GM19468 (cell line): ENCODE results near the gene RABGAP1L.
"Not testable (repeated sequence)": the region's sequence is repeated elsewhere in the genome, so short reads cannot be mapped to it uniquely, and the experiment has no call there.

ENCODE experiments used
- ATAC-seq: cut with Tn5 transposase; IDR thresholded peaks from one replicate; pipeline ENCODE4 v1.9.1; 2021; ENCODE audit warnings: mild to moderate bottlenecking, moderate library complexity, moderate number of reproducible peaks; ENCODE audit not compliant: unreplicated experiment; ENCODE audit errors: extremely low read depth

RABGAP1L gene

DNA sequence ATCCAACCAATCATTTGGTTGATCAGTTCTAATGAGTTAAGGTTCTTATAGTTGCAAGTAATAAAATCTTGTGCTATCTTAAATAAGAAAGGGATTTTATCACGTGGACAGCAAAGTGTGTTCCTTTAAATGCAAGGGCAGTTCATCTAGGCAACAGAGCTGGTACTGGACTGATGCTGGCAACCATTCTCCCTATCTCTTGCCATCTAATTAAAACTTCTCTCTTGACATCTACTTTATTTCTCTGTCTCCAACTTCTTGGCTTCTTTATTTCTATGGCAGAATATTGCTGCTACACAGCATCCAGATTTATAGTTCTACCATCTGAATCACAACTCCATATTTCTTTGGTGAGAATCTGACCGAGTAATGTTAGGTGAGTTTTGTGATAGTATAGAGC is 725.2 kb downstream of the RABGAP1L start:
- no peak for ATAC-seq

DNA sequence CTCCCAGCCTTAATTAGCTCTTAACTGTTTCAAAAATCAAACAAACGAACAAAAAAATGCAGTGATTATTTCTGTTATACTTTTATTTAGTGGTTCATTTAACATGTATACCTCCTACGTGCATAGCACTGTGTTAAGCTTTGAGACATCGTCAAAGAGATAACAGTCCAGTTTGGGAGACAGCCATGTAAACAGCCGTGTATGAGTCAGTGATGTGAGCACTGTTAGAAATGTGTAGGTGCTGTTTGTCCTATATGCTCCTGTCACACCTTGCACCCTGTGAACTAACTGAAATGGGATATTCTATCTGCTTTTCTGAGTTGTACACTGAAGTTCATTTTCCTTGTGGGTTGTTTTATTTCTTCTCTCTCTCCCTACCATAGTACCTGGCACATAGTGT is 730.7 kb downstream of the RABGAP1L start:
- no peak for ATAC-seq

DNA sequence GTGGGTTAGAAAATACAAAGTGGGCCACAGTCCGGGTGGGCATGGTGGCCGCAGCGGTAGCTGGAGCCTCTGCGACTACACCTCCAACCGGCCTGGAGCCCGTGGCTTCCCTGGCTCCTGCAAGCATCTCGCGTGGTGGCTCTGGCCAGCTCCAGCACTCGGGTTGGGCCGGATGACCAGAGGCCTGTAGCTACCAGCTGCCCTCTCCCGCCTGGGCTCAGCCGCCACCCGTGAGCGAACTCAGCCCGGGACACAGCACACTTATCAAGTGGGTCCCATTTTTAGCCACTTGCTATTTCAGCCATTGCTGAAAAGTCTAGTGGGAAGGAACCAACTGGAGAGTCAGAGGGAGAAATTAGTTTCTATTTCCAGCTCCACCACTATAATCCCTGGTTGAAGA is 732.7 kb downstream of the RABGAP1L start:
- no peak for ATAC-seq

DNA sequence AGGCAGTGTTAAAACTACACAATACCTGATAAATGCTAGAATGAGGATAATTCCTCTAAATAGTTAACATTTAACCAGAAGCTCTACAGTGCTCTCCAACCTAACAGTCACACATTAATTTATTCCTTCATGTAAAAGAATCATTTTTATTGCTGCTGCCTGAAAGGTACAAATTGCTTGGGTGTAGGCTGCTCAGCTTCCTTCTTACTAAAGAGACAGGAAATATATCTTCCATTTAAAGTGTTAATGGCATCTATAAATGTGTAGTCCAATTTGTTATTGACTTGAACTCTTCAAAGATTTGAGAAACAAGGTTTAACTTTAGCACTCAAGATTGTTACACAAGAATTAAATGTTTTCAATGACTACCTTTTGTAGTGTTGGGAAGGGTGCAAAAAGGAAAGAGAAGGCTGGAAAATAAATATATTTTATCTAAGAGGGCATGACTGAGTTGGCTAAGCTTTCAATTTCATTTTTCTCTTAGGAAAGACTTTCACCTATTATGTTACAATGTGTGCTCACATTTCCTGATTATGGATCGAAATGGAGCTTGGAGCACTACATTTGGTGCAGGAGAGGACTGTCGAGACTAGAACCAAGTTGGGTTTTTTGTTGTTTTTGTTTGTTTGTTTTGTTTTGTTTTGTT is 734.9 kb downstream of the RABGAP1L start:
- no peak for ATAC-seq

DNA sequence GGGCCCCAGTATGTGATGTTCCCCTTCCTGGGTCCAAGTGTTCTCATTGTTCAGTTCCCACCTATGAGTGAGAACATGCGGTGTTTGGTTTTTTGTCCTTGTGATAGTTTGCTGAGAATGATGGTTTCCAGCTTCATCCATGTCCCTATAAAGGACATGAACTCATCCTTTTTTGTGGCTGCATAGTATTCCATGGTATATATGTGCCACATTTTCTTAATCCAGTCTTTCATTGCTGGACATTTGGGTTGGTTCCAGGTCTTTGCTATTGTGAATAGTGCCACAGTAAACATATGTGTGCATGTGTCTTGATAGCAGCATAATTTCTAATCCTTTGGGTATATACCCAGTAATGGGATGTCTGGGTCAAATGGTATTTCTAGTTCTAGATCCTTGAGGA is 736.3 kb downstream of the RABGAP1L start:
- ATAC-seq = not testable (repeated sequence)

DNA sequence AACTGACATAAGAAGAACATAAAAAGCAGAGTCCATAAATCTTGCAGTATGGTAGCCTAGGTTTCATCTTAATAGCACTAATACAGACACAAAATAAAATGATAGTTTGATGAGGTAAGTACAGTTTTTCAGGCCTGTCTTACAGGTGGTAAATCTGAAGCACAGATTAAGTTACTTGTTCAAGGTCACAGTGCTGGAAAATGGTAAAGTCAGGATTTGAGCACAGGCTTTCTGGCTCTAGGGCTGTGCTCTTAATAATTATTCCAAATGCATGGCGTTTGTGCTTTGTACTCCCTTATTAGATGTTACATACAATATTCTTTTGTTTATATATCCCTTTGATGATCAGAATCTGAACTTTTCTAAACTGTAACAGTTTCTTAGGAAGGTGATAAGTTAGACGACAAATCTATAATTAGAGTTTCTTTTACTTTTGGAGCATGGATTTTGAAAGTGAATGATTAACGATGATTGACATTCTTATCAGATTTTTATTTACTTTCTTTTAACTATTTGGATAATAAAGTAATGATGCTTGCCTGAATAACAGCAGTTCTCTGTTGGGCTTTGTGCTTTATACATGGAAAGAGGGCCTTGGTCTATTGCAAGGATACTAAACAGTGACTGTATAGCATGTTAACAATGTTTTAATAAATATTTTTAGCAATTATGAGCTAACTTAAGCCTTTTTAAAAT is 738.9 kb downstream of the RABGAP1L start:
- ATAC-seq = no peak

DNA sequence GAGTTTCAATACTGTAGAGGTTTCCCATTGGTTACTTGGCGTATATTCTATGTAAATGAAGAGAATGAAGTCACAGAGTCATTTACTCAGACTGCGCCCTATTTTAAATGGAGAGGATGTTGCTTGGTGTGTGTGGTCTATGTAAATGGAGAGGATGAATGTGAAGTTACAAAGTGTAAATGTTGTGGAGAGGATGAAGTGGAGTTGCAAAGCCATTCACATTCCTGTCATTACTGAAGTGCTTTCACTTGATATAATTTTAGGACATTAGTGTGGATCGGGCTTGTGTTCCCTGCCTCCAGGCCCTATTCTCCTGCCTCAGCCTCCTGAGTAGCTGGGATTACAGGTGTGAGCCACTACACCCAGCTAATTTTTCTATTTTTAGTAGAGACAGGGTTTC is 741.0 kb downstream of the RABGAP1L start:
- ATAC-seq = no peak

DNA sequence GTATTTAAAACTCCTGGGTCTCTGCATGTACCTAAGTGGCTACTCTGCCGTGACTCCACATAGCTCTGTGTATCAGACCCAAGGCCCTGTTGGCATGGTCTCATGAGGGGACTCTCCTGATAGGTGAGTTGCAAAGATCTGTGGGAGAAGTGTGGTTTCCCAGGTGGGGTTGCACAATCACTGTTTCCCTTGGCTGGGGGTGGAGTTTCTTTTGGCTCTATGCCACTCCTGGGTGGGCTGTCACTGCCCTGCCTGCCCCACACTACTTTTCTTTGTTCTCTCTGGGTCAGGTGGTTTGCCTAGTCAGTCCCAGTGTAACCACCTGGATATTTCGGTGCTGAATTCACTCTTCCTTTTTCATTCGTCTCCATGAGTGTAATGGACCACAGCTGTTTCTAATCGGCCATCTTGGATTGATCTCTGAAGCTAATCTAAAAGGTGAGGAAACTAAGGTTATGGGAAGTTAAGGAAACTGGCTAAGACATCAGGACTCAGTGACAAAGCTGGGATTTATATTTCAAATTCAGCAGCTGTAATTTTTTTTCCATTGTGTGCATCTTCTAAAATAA is 743.3 kb downstream of the RABGAP1L start:
- no peak for ATAC-seq

DNA sequence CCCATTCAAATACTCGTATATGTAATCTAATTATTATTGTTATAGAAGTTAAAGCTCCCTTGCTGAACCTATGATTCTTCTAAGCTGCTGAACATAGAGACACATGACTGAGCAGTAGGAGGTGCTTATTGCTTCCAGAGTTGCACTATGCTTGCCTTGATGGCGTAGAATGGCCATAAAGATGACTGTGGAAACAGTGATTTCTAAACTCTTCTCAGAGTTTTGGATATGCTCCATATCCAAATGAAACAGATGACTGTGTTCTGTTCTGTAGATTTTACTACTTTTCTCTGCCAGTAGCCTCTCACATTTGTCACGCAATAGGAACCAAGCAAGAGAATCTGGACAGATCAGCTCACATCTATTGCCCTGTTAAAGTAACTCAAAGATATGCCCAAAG is 752.3 kb downstream of the RABGAP1L start:
- ATAC-seq = no peak

DNA sequence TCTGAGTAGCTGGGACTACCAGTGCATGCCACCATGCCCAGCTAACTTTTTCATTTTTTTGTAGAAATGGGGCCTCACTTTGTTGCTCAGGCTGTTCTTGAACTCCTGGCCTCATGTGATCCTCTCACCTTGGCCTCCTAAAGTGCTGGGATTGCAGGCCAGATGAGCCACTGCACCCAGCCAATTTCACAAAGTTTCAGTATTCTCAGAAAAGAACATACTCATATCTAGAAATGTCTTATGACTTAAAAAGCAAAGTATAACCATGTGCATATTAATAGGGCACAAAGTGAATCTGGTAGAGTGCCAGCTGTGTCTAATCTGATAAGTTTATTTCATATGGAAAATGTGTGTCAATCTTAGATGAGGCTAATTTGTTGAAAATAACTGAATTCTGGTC is 752.9 kb downstream of the RABGAP1L start:
- no peak for ATAC-seq

DNA sequence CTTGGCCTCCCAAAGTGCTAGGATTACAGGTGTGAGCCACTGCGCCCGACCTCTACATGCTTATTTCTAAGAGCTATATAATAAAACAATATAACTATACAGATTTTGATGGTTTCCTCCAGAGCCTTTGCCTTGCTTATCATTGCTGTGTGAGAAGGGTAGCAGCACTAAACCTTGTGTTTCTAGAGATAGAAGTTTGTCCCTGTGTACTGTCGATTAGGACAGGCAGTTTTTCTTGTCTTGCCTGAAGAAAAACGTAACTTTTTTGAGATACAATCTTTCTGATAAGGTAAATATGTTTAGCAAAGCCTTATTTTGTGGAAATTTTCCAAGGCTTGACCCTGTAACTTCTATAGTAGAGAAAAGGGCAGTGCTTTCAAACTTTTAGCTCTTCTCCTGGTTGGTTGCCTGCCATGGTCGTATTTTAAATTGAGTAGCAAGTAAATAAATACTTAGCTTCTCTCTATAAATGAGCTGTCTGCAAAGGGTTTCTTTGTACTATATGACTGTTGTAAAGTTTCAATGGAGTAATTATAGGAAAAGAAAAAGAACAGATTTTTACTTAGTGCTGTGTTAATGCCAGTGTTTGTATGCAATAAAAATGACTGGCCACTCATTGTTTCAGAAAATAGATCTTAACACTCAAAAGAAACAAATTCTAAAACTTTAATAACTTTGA is 754.0 kb downstream of the RABGAP1L start:
- ATAC-seq = no peak

DNA sequence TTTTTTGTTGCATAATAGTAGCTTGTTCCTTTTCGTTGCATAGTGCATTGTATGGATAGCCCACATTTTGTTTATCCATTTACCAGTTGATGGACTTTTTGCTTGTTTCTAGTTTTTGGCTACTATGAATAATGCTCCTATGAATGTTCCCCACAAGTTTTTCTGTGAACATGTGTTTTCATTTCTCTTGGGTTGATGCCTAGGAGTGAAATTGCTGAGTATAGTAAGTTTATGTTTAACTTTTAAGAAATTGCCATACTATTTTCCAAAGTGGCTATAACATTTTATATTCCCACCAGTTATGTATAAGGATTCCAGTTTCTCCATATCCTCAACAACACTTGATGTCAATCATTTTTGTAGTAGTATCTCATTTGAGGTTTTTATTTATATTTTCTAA is 755.7 kb downstream of the RABGAP1L start:
- no peak for ATAC-seq

DNA sequence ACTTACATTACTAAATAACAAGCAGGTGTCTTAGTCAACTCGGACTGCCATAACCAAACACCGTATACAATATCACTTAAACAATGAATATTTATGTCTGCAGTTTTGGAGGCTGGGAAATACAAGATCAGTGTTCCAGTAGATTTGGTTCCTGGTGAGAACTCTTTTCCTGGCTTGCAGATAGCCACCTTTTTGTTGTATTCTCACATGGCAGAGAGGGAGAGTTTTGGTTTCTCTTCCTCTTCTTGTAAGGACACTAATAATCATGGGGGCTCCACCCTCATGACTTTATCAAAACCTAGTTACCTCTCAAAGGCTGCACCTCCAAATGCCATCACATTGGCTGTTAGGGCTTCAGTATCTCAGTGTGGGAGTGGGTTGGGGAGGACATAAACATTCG is 757.5 kb downstream of the RABGAP1L start:
- ATAC-seq = no peak

DNA sequence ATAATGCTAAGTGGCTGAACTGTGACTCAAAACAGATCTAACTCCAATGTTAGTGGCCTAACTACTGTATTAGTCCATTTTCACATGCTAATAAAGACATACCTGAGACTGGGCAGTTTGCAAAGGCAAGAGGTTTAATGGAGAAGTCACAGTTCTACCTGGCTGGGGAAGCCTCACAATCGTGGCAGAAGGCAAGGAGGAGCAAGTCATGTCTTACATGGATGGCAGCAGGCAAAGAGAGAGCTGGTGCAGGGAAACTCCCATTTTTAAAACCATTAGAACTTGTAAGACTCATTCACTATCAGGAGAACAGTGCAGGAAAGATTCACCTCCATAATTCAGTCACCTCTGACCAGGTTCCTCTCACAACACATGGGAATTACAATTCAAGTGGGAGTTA is 760.8 kb downstream of the RABGAP1L start:
- no peak for ATAC-seq

DNA sequence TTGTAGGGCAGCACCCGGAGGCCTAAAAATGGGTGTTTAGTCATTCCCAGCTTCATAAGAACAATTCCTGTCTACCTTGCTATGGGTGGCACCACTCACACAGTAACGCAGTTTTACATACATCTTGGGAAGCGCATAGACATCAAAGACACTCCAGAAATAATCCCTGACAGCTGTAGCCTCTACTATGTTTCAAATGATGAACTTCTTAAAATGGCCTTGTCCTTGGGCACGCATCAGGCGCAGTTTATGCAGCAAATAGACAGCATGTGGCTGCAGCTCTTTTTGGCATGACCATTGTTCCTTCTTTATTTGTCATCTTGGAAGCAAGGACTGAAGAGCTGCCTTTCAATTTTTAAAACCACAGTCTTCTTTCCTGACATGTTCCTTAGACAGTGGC is 762.8 kb downstream of the RABGAP1L start:
- ATAC-seq = no peak

DNA sequence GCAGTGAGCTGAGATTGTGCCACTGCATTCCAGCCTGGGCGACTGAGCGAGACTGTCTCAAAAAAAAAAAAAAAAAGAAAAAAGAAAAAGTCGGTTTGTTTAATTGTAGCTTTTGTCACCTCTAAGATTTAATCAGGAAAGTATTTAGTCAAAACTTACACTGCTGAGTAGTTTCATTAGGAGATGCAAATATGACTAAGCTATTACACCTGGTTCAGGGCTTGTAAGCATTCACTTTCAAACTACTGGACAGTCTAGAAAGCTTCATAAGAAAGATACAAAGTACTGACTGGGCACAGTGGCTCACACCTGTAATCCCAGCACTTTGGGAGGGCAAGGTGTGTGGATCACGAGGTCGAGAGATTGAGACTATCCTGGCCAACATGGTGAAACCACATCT is 764.5 kb downstream of the RABGAP1L start:
- ATAC-seq = no peak

DNA sequence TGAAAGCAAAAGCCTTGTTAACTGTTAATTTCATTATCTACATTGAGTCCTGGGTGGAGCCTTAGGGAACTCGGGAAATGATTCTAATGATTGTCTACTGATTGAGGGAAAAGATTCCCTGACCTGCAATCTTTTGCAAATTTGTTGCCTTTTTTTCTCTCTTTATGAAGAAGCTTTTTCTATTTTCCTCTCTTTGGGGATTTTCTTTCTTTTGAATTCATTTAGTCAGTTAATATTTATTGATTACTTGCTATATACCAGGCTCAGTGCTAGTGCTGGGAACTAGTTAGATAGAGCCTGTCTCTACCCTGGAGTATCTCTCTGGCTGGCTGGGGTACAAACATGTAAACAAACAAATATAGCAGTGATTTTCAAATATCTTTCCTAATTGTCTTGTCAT is 769.2 kb downstream of the RABGAP1L start:
- ATAC-seq = no peak

DNA sequence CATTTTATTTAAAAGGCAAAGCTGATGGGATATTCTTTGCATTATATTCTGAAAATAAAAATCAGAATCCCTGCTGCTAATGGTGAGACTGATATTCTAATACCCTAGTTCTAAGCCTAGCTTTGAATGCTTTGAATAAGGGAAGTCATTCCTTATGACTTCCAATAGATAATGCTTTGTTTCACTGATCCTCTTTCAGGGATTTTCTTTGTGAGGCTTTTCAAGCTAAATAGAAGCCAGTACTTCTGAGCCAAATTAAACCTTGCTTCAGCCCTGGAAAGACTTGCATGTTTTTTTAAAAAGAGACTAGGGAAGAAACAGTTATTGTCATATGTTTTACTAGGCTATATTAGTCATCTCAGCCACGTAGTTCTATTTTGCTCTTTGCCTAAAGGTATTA is 771.9 kb downstream of the RABGAP1L start:
- no peak for ATAC-seq

DNA sequence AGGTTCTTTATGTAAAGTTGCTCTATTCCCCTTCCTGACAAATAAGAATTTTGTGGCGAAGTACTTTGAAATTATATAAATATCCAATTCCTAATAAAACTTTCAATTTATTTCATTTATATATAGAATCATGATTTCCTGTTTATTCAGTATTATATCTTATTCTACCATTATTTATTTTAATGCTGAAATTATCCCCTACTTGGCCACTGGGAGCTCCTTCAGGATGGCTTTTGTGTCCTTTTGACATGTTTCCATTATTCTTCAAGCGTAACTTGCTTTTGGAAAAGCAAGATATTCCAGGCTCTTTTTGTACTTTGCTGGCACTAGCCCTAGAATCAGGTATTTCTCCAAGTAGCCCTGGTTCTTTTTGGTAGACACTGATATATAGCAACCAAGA is 773.3 kb downstream of the RABGAP1L start:
- no peak for ATAC-seq

DNA sequence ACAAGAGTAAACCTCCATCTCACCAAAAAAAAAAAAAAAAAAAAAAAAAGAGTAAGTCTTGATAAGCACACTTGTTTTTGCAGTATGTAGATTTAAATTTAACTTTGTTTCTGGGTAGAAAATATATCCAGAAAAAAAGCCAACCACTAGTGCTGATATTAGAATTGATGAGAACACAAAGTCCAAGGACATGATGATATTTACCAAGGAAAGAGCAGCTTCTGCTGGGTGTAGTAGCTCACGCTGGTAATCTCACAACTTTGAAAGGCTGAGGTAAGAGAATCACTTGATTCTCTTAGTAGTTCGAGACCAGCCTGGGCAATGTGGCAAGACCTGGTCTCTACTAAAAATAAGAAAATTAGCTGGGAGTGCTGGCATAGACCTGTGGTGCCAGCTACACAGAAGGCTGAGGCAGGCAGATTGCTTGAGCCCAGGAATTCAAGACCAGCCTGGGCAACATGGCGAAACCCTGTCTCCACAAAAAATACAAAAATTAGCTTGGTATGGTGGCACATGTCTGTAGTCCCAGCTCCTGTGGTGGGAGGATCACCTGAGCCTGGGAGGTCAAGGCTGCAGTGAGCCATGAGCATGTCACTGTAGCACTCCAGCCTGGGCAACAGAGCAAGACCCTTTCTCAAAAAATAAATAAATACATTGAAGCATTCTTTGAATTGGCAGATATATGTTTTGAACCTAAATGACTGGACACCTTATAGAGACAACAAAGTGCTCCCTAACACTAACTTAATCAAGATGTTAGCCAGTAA is 776.8 kb downstream of the RABGAP1L start:
- no peak for ATAC-seq
